HEK293 (cell line): ENCODE results near the gene ANP32A.

Experiments
- ATF2 ChIP-seq: fragments of 450-650 bp; formaldehyde crosslinking; IDR thresholded peaks from 2 replicates; pipeline ENCODE4 v1.5.1; 2016; ENCODE audit warnings: missing biosample characterization, missing genetic modification characterization, low read depth
- CTCF ChIP-seq: fragments of 450-650 bp; formaldehyde crosslinking; IDR thresholded peaks from 2 replicates; pipeline ENCODE4 v1.5.1; 2016; ENCODE audit warnings: missing biosample characterization, missing genetic modification characterization
- REST ChIP-seq: fragments of 450-650 bp; formaldehyde crosslinking; IDR thresholded peaks from 2 replicates; pipeline ENCODE4 v1.5.1; 2016; ENCODE audit warnings: missing biosample characterization, missing genetic modification characterization
- TRIM28 ChIP-seq: IDR thresholded peaks from 2 replicates; pipeline ENCODE4 v1.6.1; 2011; ENCODE audit warnings: low read length, control low read depth, borderline replicate concordance
- ZBTB10 ChIP-seq: fragments of 450-650 bp; formaldehyde crosslinking; IDR thresholded peaks from 2 replicates; pipeline ENCODE4 v1.5.1; 2016; ENCODE audit warnings: missing biosample characterization, missing genetic modification characterization
- ZBTB21 ChIP-seq: fragments of 450-650 bp; formaldehyde crosslinking; IDR thresholded peaks from 2 replicates; pipeline ENCODE4 v1.5.1; 2017; ENCODE audit warnings: missing biosample characterization, missing genetic modification characterization
- ZNF146 ChIP-seq: fragments of 450-650 bp; formaldehyde crosslinking; IDR thresholded peaks from 2 replicates; pipeline ENCODE4 v1.5.1; 2016; ENCODE audit warnings: missing biosample characterization, missing genetic modification characterization
- ZNF391 ChIP-seq: fragments of 450-650 bp; formaldehyde crosslinking; IDR thresholded peaks from 2 replicates; pipeline ENCODE4 v1.5.1; 2016; ENCODE audit warnings: low read depth, missing biosample characterization, missing genetic modification characterization, borderline replicate concordance
- ZNF423 ChIP-seq: fragments of 450-650 bp; formaldehyde crosslinking; IDR thresholded peaks from 2 replicates; pipeline ENCODE4 v1.5.1; 2016; ENCODE audit warnings: missing biosample characterization, missing genetic modification characterization
- ZNF571 ChIP-seq: fragments of 450-650 bp; formaldehyde crosslinking; IDR thresholded peaks from 2 replicates; pipeline ENCODE4 v1.5.0; 2017; ENCODE audit warnings: missing biosample characterization, missing genetic modification characterization
- ZNF747 ChIP-seq: fragments of 450-650 bp; formaldehyde crosslinking; IDR thresholded peaks from 2 replicates; pipeline ENCODE4 v1.5.1; 2016; ENCODE audit warnings: missing biosample characterization, missing genetic modification characterization

GRCh38 chr15:68749793-68750192 is 70.9 kb downstream of the ANP32A start:
- no peak for TF ChIP-seq CTCF (tag by site-specific recombination)
- TF ChIP-seq ZNF146 = no peak
- no peak for TF ChIP-seq REST (tag by site-specific recombination)
- TF ChIP-seq ZNF571 (tag by site-specific recombination) = no peak
- TF ChIP-seq ZNF747 (tag by site-specific recombination) = no peak
- no peak for TF ChIP-seq ATF2 (tag by site-specific recombination)
- TF ChIP-seq ZNF423 (tag by site-specific recombination) = no peak
- no peak for TF ChIP-seq TRIM28
- no peak for TF ChIP-seq ZBTB10 (tag by site-specific recombination)
- no peak for TF ChIP-seq ZNF391 (tag by site-specific recombination)
- no peak for TF ChIP-seq ZBTB21 (tag by site-specific recombination)
